ENCODE measurements around the gene PTCRA. TPM values are rescaled to one million over a fixed set of nuclear protein-coding genes. Genes with fewer than 3 reads are reported as not detected.
A peak's percentile ranks its signal among the peaks of the same experiment; 100 is the strongest.
"Not testable (repeated sequence)": the region's sequence is repeated elsewhere in the genome, so short reads cannot be mapped to it uniquely, and the experiment has no call there.

The PTCRA gene, protein sequence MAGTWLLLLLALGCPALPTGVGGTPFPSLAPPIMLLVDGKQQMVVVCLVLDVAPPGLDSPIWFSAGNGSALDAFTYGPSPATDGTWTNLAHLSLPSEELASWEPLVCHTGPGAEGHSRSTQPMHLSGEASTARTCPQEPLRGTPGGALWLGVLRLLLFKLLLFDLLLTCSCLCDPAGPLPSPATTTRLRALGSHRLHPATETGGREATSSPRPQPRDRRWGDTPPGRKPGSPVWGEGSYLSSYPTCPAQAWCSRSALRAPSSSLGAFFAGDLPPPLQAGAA
- not detected in 2 replicates for total RNA-seq

GRCh38 chr6:42915732-42916131 lies at the start of gene PTCRA:
TSS of gene PTCRA (plus strand) at chr6:42916053. CDS start at chr6:42916070, 17 bp downstream.
- DNase-seq (ENCODE audit: low read depth): no peak

DNA sequence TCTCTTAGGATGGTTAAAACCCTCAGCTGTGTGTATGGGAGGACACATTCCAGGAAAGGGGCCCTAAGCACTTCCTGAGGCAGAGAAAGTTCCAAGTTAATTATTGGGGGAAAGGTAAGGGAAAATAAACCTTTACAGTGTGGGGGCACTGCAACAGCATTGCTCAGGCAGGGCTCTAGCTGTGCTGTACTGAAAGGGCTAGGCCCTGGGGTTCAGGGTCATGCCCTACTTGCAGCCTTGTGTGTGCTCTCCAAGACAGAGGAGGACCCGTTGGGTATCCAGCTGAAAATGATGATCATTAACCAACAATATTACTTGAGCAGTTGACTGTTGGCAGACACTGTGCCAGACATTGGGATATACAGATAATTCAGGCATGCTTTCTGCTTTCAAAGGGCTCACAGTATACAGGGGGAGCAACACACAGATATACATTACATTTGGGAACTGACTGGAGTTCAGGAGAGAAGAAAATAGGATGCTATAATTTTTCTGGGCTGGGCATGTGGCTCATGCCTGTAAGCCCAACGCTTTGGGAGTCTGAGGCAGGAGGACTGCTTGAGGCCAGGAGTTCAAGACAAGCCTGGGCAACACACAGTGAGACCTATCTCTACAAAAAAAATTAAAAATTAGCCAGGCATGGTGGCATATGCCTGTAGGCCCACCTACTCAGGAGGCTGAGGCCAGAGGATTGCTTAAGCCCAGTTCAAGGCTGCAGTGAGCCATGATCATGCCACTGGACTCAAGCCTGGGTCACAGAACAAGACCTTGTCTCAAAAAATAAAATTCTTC lies 45.5 kb upstream of the PTCRA start:
- no peak for DNase-seq (ENCODE audit: low read depth)

DNA sequence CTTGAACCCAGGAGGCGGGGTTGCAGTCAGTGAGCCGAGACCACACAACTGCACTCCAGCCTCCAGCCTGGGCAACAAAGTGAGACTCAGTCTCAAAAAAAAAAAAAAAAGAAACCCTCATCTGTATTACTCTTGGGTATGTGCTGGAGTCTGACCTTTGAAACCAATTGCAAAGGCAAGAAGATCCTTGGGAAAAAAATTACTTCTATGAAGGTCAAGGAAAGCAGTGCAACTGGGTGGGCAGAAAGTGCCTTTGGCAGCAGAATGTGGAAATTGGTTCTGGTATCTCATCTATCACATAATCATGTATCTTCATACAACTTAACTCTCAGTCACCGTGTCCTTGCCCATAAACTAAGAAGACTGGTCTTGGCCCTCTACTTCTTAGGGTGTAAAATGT lies 44.1 kb upstream of the PTCRA start:
- no peak for DNase-seq (ENCODE audit: low read depth)

DNA sequence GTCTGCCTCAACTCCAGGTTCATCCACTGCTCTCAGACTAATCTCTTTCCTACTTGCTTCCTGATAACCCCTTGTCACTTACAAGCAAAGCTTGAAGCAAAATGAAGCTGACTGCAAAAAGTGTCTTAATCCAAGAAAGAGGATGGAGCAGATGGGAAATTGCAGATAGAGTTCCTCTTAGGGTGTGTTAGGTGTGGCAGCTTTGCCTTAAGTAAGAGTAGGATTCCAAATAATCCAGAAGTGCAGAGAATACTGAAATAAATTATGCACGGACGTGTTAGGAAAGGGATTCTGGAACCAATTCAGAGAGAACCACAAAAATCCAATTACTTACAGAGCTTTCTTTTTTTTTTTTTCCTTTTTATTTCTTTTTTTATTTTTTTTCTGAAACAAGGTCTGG lies 42.5 kb upstream of the PTCRA start:
- no peak for DNase-seq (ENCODE audit: low read depth)

- DNase-seq (ENCODE audit: low read depth): no peak
Observed at GRCh38 chr6:42877695-42878094, 38.2 kb upstream of the PTCRA start.

GRCh38 chr6:42879372-42880239 lies 36.2 kb upstream of the PTCRA start, which contains the start of gene RPL7L1:
TSS of gene RPL7L1 (plus strand) at chr6:42879616. CDS start at chr6:42879911, 295 bp downstream.
- DNase-seq (ENCODE audit: low read depth): peak; percentile 85

- not testable (repeated sequence) for DNase-seq (ENCODE audit: low read depth)
Observed at GRCh38 chr6:42880240-42880817, 35.5 kb upstream of the PTCRA start.

DNA sequence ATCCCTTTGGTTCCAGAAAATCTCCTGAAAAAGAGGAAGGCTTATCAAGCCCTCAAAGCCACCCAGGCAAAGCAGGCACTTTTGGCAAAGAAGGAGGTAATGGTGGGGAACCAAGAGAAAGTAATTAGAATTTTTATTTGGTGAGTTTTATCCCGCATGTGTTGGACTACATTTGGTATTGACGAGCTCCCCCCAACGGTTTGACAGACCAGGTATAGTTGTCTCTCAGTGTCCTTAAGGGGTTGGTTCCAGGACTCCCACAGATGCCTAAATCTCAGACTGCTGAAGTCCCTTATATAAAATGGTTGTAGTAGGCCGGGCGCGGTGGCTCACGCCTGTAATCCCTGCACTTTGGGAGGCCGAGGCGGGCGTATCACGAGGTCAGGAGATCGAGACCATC lies 35.0 kb upstream of the PTCRA start:
- DNase-seq (ENCODE audit: low read depth): not testable (repeated sequence)

GRCh38 chr6:42885702-42886101 lies 30.2 kb upstream of the PTCRA start:
- no peak for DNase-seq (ENCODE audit: low read depth)

DNA sequence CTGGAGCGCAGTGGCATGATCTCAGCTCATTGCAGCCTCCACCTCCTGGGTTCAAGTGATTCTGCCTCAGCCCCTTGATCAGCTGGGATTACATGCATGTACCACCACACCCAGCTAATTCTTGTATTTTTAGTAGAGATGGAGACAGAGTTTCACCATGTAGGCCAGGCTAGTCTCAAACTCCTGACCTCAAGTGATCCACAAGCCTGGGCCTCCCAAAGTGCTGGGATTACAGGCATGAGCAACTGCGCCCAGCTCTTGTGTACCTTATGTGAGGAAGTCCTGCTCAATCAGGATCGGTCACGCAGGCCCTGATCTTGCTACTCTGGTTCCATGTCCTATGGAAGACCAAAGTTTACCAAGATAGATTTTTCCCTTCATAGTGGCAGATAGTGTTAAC lies 27.7 kb upstream of the PTCRA start:
- not testable (repeated sequence) for DNase-seq (ENCODE audit: low read depth)

- DNase-seq (ENCODE audit: low read depth): no peak
Observed at GRCh38 chr6:42889815-42890214, 26.0 kb upstream of the PTCRA start.

DNA sequence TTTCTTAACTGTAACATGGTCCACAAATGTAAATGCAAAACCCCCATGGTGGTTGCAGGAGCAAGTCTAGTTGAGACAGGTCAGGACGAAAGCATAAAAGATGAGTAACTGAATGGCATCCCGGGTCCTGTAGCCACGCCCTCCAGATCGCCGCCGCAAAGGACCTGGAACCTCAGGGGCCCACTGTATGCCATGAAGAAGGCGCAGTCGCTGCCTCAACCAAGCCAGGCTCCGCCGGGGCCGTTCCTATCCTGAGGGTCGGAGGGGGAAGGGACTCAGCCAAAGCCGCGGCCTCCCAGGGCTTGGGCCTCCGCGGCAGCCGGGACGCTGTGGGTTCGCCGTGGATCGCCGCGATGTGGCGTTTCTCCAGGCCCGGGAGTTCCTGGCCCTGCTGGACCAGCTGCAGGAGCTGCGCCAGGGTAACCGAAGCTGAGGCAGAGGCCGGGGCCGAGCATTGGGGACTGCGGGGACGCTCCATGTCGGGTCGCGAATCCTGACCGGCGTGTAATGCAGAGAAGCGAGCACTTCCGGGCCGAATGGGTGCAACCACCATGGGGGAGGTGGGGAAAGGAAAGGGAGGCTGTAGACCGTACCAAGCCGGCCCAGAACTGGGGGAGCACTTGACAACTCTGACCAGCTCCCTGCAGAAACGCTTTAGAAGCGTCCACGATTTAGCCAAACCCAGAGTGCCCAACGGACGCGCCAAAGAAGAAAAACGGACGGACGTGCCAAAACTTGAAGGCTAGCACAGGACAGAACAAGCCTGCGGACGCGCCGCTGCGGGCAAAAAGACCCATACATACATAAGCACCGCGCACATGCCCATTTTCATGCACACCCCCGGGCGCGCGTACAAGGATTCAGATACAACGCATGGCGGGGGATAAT lies 25.3 kb upstream of the PTCRA start:
- DNase-seq (ENCODE audit: low read depth): peak; percentile 91

DNA sequence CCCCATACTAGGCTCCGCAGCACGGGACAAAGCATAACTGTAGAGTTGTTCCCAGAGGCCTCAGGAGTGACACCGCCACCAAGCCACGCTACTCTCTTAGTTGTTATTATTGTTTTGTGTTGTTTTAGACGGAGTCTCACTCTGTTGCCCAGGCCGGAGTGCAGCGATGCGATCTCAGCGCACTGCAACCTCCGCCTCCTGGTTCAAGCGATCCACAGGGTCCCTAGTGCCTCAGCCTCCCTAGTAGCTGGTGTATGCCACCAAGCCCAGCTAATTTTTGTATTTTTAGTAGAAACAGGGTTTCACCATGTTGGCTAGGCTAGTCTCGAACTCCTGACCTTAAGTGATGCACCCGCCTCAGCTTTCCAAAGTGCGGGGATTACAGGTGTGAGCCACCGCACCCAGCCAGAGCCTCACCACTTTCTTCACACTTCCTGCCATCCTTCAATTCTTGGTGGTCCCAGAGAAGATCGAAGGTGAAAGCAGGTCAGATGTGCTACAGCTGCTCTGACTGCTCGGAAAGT lies 24.6 kb upstream of the PTCRA start:
- DNase-seq (ENCODE audit: low read depth): no peak

DNA sequence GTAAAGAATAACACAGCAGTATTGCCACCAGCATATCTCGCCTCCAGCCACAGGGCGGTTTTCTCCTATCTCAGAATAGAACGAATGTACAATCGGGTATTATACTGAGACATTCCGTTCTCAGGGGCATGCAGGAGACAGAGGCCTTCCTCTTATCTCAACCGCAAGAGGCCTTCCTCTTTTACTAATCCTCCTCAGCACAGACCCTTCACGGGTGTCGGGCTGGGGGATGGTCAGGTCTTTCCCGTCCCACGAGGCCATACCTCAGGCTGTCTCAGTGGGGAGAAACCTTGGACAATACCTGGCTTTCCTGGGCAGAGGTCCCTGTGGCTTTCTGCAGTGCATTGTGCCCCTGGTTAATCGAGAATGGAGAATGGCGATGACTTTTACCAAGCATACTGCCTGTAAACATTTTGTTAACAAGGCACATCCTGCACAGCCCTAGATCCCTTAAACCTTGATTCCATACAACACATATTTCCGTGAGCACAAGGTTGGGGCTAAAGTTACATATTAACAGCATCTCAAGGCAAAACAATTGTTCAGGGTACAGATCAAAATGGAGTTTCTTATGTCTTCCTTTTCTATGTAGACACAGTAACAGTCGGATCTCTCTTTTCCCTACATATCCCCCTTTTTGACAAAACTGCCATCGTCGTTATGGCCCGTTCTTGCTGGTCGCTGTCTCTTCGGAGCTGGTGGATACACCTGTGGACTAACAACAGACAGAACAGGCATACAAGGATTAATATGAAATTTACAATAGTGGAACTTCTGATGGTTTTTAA lies 21.6 kb upstream of the PTCRA start:
- not testable (repeated sequence) for DNase-seq (ENCODE audit: low read depth)

DNA sequence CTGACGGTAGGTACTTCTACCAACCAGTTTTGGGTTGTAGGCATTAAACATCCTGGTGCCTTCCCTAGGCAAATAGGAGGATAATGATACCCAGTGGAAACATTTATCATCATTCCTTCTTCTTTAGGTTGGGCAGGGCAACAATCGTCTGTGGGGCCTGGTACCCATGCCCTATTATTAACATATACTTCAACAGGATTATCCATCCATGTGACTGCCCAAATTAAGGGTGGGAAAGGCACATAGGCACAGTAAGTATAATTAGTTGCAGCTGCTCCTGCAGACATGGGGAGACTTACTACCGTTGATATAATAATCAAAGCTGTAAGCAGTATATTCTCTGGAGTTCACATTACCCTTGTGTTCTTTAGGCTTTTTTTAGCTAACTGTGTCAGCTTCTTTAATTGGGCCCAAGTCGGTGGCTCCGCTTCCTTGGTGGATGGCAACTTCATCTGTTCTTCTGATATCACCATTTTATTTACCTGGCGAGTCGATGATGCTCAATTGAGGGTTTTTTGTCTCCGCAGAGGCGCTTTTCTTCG lies 19.6 kb upstream of the PTCRA start:
- DNase-seq (ENCODE audit: low read depth): no peak

GRCh38 chr6:42898891-42899361 lies 16.9 kb upstream of the PTCRA start:
- peak; percentile 54 for DNase-seq (ENCODE audit: low read depth)

- no peak for DNase-seq (ENCODE audit: low read depth)
Observed at GRCh38 chr6:42899871-42900270, 16.0 kb upstream of the PTCRA start.

DNA sequence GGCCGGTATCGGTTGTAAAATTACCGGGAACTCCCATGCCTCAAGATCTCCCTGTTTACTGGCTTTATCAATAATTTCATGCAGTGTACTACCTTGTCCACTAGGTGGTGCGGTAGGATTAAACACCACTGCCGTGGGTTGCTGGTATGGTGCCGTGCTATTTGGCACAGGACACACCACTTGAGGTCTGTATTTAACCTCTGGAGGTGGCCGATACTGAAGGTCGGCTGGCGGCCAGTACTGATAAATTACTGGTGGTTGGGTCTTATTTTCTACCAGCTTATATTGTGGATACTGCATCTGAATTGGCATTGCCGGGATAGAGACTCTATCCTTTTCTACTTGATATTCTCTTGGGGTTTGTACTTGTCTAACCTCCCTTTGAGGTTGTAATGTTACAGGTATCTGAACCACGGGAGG lies 14.3 kb upstream of the PTCRA start:
- peak; percentile 78 for DNase-seq (ENCODE audit: low read depth)
